GM21717 (cell line): ENCODE measurements around the gene FBXL16.
A peak's percentile ranks its signal among the peaks of the same experiment; 100 is the strongest.
"Not testable (repeated sequence)": the region's sequence is repeated elsewhere in the genome, so short reads cannot be mapped to it uniquely, and the experiment has no call there.

Experiments
- ATAC-seq: cut with Tn5 transposase; IDR thresholded peaks from one replicate; pipeline ENCODE4 v1.9.1; 2021; ENCODE audit warnings: mild to moderate bottlenecking, moderate library complexity; ENCODE audit not compliant: unreplicated experiment

Gene FBXL16

GRCh38 chr16:723695-724094, 18.1 kb upstream of the FBXL16 start:
- no peak for ATAC-seq

DNA sequence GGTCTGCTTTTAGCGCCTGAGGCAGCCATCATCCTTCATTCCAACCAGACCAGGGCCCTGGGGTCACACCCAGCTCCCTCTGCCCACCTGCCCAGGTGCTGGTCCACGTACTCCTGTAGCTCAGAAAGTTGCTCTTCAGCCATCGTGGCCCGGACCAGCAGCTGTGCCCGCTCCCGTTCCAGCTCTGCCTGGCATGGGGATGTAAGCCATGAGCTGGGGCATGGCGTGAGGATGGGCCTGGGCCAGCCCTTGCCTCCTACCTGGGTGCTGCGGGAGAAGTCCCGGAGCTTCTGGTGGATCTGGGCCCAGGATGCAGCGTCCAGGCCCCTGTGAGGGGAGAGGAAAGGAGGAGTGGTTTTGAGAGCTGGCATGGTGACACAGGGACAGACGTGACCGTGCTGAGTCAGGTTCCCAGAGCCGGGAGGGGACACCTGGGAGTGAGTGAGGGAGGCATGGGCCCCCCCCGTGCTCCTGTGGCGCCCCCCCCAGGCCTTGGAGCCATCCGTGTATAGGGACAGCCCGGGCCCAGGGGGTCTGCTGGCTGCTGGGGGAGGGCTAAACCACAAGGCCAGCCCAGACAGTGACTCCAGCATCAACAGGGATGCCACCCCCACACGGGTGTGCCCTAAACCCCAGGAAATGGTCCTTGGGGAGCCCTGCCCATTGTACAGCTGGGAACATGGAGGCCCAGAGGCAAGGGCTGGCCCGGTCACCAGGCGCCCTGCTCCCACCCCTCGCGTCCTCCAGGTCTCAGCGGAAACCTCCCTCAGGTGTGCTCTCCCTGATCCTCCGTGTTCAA, 17.4 kb upstream of the FBXL16 start:
- no peak for ATAC-seq

GRCh38 chr16:721765-722540, 16.4 kb upstream of the FBXL16 start:
- no peak for ATAC-seq

- peak; percentile 37 for ATAC-seq
Measured at GRCh38 chr16:720990-721764, 15.6 kb upstream of the FBXL16 start, which contains the start of gene ANTKMT. Gene ANTKMT (plus strand): TSS chr16:721146. CDS start chr16:721275, 129 bp downstream.

- ATAC-seq = peak; percentile 14
Measured at GRCh38 chr16:720447-720989, 14.9 kb upstream of the FBXL16 start.

DNA sequence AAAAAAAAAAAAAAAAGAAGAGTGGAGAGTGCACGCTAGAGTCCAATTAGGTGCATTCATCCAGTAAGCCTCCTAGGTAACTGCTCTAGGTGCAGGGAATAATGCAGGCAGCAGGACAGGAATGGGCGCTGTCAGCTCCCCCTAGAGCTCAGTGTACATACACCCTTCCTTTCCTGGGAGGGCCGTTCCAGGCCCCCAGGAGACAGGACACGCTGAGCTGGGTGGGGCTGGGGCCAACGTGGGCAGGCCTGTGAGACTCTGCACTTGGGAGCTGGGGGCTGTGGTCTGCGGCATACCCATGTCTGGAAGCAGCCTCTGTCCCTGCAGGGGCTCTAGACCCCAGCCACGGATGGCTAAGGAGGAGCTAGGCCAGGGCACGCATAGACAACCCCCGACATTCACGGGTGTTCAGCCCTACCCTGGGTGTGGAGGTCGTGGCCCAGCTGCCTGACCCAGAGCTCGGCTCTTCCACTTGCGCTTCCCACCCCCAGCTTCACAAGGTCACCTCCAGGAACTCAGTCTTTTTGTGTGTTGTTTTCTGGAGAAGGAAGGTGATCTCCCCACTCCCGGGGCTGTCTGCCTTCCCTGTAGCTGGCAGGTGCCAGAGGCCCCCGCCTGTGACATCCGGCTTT, 14.3 kb upstream of the FBXL16 start:
- peak; percentile 5 for ATAC-seq

DNA sequence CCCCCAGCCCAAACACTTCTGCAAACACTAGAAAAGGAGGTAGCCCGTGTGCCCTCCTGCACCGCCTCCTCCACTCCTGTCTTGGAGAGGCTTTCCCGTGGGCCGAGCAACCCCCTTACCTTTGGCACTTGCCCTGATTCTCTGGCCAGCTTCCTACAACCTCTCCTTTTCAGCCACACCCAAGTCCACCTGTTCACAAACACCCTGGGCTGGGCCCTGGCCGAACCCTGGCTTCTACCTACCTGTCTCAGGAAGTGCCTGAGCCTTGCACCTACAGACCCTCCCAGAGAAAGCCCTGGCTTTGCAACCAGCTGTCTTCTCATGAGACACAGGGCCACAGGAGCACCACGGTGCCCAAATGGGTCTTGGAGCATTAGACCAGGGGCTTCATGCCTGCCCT, 13.3 kb upstream of the FBXL16 start:
- no peak for ATAC-seq

DNA sequence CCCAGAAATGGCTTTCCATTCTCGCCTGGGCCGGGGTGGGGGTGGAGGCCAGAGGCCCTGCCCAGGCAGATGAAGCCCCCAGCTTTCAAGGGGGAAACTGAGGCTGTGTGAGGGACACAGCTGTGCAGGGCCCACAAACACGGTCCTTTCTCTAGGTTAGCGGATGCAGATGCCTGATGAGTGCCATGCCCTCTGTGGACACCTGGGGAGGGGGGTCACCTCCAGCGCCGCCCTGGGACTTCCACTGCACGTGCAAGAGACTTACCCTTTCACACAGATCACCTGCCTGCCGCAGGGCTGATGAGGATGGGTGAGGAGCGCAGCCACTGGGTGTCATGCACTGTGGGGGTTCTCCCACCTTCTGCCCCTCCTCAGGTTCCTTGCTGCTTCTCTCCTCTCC, 12.8 kb upstream of the FBXL16 start:
- ATAC-seq = no peak

DNA sequence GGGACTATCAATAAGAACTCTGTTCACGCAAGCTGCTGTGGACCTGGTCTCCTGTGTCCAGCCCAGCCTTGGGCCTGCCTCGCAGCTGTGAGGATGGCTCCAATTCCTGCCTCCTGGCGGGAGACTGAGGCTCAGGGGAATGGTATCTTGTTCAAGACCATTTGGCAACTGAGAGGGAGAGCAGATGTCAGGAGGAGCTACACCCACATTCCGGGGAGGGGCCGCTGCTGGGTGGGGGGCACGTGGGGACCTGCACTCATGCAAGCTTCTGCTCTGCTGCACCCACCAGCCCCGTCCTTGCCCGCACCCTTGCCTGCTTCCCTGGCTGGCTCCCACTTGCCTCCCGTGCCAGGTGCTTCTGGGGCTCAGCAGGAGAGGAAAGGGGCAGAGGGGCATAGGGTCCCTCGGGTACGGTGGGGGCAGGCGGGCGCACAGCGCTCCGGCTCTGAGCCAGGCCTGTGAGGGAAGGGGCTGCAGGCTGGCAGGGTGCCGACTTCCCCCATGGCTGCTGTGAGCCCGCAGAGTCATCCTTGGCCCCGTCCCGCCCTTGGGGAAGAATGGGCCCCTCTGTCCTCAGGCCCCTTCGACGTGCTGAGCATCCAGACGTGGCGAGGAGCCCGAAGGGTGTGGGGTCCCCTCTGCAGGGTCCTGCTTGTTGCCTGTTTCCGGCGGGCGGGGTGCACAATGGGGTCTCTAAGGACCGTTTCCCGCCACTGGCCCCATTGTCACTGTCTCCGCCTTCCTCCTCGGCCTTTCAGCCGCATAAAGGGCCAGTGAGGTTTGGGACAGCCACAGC, 12.0 kb upstream of the FBXL16 start:
- ATAC-seq = no peak

GRCh38 chr16:716768-717325, 11.2 kb upstream of the FBXL16 start:
- ATAC-seq = no peak

GRCh38 chr16:716200-716568, 10.6 kb upstream of the FBXL16 start:
- ATAC-seq = no peak

DNA sequence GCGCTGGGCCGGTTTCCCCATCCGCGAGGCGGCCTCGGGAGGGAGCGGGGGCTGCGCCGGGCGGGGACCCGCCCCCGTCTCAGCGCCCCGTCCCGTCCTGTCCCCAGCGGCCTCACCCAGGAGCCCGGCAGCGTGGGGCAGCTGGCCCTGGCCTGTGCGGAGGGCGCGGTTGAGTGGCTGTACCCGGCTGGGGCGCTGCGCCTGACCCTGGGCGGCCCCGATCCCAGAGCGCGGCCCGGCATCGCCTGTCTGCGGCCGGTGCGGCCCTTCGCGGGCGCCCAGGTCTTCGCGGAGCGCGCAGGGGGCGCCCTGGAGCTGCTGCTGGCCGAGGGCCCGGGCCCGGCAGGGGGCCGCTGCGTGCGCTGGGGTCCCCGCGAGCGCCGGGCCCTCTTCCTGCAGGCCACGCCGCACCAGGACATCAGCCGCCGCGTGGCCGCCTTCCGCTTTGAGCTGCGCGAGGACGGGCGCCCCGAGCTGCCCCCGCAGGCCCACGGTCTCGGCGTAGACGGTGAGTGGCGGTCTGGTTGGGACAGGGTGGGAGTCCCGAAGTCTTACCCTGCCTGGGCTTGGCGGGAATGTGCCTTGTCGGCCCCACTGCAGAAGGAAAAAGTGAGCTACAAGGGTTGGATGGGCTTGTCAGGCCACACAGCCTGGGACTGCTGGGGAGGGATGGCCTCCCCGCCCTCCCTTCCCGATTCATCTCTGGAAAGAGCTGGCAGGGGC, 10.0 kb upstream of the FBXL16 start:
- no peak for ATAC-seq

DNA sequence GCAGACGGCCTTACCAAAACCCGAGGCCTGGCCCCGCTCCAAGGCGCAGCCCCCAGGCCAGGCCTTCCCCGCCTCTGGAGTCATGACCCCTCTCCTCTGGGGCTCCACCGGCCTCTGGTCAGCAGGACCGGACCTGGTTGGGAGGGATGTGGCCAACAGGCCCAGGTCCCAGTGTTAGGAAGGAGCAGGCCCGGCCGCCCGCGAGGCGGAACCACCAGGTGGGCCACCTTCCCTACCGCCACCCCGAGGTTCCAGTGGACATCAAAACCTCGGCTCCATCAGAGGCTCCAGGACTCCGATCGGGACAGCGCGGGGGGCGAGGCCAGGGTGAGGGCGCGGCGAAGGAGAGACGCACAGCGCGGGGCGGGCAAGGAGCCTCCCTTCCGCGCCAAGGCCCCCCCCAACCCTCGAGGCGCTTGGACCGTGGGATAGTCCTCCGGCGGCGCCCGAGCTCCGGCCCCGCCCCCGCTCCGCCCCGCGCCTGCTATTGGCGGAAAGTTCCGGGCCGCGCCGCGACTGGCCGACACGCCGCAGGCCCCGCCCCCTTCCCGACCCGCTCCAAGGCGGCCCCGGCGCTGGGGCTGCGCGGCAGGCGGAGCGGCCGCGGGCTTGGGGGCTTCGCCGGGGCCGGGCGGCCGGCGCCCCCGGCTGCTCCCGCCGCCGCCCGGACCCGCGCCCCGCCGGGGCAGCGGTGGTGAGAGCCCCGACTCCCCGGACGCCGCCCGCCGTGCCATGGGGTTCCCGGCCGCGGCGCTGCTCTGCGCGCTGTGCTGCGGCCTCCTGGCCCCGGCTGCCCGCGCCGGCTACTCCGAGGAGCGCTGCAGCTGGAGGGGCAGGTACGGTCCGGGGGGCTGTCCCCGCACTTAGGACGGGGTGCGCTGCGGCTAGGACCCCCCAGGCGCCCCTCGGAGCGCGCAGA, 9.2 kb upstream of the FBXL16 start, which contains the start of gene METRN:
METRN (plus strand) TSS at position 561 of the 919 bp plus-strand sequence; CDS start at position 733, 172 bp downstream.
- peak; percentile 45 for ATAC-seq

DNA sequence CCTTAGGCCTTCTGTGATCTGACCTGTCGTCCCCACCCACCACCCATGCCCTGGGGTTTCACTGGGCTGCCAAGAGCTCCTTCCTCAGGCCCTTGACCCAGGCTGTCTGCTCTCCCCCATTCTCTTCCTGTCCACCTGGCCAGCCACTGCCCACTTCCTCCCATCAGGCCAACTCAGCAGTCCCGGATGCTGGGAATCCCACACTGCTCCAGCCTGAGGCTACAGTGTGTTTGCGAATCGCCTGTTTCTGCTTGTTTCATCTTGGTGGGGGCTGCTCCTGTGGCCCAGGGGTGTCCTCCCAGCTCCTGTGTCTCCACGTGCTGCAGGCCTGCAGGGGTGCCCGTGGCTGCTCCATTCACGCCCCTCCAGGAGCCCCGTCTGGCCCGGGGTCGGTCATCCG, 8.5 kb upstream of the FBXL16 start:
- no peak for ATAC-seq

DNA sequence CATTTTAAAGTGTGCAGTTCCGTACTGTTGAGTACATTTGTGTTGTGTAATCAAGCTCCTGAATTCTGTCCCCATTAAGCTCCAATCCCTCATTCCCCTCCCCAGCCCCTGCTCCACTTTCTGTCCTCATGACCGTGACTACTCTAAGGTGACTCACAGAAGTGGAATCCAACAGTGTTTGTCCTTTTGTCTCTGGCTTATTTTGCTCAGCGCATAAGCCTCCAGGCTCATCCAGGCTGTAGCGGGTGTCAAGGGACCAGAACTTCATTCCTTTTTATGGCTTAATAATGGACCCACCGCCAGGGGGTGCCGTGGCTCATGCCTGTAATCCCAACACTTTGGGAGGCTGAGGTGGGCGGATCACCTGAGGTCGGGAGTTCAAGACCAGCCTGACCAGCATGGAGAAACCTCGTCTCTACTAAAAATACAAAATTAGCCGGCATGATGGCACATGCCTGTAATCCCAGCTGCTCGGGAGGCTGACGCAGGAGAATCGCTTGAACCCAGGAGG, 7.2 kb upstream of the FBXL16 start:
- ATAC-seq = not testable (repeated sequence)

- ATAC-seq = no peak
Measured at GRCh38 chr16:711548-712320, 6.1 kb upstream of the FBXL16 start.

DNA sequence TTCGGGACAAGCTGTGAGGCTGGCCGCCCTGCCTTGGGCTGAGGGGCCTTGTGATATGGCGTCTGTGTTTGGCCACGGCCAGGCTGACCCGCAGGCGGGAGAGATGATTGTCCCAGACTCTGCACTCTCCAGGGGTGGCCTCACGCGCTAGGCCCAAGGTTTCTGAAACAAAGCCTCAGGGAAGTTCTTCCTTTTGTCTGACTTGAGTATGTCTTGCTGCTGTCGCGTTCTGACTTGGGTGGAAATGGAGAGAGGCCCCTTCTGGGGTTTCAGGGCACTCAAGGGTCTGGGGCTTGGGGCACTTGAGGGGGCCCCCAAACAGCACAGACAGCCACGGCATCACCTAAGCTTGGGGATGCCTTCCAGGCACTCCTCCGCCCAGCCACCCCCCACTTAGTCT, 5.5 kb upstream of the FBXL16 start:
- no peak for ATAC-seq
